ENCODE measurements around the gene HSPH1.

The HSPH1 gene

DNA sequence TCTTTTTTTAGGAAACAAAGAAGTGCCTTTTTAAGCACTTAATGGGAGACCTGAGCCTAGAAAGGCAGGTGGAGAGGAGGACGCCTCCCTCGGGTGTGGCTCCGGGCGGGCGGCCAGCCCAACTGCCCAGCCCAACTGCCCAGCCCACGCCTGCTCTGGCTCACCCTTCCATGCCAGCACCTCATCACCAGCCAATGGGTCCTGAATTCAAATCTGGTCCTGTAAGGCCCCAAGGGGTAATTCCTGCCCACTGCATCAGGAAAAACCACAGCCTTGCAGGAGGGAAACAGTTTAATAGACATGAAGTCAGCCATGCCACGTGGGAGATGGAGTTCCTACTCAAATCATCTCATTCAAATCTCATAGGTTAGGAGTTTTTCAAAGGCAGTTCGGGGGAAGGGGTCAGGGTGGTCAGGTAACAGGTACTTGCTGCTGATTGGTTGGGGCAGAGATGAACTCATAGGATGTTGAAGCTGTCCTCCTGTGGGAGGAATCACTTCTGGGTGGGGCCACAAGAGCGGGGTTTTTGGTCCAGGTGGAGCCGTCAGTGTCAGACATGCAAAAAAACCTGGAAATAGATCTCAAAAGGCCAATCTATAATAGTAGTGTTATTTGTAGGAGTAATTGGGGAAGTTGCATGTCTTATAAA is 64.9 kb downstream of the HSPH1 start:
- no peak for DNase-seq (ENCODE audit: low spot score)

DNA sequence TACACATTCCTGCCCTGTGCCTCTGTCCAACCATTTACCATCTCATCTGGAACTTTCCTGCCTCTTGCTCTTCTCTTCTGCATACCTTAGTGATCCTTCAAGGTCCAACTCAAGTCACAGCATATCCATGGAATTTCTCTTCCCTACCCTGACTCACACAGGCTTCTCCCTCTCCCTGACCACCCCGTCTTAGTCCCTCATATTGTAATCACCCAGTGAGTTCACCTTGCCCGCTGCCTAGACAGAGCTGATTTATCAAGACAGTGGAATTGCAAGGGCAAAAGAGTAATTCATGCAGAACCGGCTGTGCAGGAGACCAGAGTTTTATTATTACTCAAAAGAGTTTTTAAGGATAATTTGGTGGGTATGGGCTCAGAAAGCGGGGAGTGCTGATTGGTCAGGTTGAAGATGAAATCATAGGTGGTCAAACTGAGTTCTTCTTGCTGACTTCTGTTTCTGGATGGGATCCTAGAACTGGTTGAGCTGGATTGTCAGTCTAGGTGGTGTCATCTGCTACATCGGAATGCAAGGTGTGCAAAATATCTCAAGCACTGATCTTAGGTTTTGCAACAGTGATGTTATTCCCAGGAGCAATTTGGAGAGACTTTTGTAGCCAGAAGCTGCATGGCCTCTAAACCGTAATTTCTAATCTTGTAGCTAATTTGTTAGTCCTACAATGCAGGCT is 67.2 kb downstream of the HSPH1 start:
- DNase-seq (ENCODE audit: low spot score) = no peak

DNA sequence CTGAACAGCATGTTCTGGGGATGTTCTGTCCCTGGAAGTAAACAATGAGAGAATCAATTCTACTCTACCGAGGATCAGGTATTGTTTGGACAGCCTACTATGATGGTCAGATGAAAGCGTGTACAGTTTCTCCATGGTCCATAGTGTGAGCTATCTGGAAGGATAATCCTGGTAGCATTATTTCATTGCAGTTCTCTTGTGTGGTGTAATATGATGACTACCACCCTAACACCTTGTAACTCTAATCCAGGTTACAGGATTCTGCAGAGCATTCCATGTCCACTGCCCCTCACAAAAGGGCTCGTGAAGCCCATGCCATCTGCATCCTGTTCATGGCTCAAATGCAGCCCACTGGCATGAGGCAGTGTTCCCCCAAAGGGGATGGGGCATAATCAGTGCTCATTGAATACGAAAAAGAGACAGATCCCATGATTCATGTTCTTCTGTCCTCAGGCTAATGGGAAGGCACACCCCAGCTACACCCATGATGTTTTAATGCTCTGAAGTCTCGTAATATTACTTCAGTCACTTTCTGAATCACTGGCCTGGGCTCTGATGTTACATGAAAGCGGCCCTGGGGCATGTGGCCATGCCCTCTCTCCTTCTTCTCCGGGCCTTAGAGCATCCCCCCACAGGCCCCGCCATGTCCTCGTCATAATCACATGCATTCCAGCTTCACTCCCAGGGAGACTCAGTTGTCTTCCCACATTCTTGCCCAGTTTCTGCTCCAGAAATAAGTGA is 68.4 kb downstream of the HSPH1 start:
- DNase-seq (ENCODE audit: low spot score) = no peak

DNA sequence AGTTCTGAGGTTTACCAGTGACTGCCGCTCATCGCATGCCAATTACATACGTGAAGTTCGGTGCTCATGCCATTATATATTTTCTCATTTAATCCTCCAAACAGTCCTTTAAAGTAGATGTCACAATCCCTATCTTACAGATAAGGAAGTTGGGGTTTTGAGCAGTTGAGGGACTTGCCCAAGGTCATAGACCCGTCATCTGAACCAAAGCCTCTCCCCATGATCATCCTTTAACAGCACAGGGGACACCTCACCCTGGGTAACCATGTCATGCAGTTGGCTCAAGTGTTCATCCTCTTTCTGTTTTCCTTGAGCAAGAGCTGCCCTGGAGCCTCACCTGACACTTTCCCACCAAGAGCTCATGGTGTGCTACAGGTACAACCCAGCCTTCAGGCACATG is 69.1 kb downstream of the HSPH1 start:
- no peak for DNase-seq (ENCODE audit: low spot score)

- no peak for DNase-seq (ENCODE audit: low spot score)
Observed at GRCh38 chr13:31090961-31091624, 70.6 kb downstream of the HSPH1 start.

DNA sequence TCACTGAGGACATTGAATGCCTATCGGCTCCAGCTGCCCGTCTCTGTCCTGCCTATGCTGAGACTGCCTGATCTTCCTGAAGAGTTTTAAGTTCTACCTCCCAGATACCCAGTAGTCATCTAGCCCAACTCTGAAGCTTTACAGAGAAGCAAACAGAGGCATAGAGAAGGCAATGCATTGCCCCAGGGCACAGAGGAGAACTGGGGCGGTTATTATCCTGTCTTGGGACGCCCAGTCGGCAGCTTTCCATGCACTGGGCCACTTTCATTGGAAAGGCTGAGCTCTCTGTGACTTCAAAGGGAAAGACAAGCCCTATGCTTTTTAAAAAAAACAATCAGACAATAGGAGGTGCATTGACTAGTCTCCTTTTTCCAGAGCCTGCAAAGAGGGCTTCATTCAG is 71.6 kb downstream of the HSPH1 start:
- DNase-seq (ENCODE audit: low spot score) = no peak

- no peak for DNase-seq (ENCODE audit: low spot score)
Observed at GRCh38 chr13:31089649-31090048, 72.1 kb downstream of the HSPH1 start.

GRCh38 chr13:31088826-31089420 is 72.8 kb downstream of the HSPH1 start:
- DNase-seq (ENCODE audit: low spot score) = no peak
